22Rv1 (cell line): ENCODE measurements around the gene PANK4.

Experiments
- ZFX ChIP-seq: fragments of 450-650 bp; IDR thresholded peaks from 2 replicates; pipeline ENCODE4 v1.6.1; 2017; ENCODE audit warnings: antibody characterized with exemption, borderline replicate concordance
- TF ChIP-seq, protein P1 (sequence below): fragments of 450-650 bp; IDR thresholded peaks from 2 replicates; pipeline ENCODE4 v1.5.1; 2017; ENCODE audit warnings: mild to moderate bottlenecking

DNA sequence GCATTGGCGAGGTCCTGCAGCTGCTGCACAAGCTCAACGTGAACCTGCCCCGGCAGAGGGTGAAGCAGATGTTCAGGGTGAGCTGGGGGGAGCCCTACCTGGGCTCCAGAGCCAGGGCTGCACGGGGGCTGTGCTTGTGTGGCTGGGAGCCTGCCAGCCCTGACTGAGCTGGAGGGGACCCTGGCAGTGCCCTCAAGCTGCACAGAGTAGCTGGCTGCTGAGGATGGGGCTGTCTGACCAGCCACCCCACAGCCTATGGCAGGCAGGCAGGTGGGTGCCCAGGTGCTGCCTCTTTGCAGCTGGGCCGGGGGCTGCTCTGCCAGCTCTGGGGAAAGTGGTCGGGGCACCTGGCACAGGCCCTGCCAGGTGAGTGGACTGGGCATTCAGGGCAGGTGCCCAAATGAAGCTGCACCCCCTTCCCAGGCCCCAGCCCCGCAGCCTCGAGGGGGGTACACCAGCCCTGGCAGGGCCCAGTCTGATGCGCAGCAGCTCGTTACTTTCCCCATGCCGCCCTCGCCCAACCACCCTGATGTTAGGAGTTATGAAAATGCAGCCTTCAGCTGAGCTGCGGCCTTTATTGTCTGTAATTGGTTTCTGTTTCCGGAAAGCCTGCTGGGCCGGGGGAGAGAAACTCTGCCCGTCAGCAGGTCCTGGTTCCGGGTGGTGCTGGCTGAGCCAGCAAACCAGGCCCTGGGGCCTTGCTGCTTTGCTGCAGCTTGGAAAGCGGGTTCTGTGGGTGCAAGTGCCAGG, 46.0 kb downstream of the PANK4 start:
- TF ChIP-seq, protein P1, sequence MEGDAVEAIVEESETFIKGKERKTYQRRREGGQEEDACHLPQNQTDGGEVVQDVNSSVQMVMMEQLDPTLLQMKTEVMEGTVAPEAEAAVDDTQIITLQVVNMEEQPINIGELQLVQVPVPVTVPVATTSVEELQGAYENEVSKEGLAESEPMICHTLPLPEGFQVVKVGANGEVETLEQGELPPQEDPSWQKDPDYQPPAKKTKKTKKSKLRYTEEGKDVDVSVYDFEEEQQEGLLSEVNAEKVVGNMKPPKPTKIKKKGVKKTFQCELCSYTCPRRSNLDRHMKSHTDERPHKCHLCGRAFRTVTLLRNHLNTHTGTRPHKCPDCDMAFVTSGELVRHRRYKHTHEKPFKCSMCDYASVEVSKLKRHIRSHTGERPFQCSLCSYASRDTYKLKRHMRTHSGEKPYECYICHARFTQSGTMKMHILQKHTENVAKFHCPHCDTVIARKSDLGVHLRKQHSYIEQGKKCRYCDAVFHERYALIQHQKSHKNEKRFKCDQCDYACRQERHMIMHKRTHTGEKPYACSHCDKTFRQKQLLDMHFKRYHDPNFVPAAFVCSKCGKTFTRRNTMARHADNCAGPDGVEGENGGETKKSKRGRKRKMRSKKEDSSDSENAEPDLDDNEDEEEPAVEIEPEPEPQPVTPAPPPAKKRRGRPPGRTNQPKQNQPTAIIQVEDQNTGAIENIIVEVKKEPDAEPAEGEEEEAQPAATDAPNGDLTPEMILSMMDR, result no peak
- TF ChIP-seq ZFX, result no peak
